Tibial nerve (tissue), 4 donors: ENCODE results near the gene DDAH1.

Experiments
- CTCF ChIP-seq, 5 experiments: fragments of 200-600 bp in 3 of 5; fragments of 450-650 bp in 2 of 5; sonication (generic) in 3 of 5; IDR thresholded peaks; one replicate each; pipeline ENCODE4 v1.5.1; 2016 to 2019; ENCODE audit warnings: antibody characterized with exemption in 5 of 5, mild to moderate bottlenecking in 3 of 5, moderate library complexity in 2 of 5
- EP300 ChIP-seq, 2 donors: sonication (generic); formaldehyde crosslinking; IDR thresholded peaks; one replicate each; pipeline ENCODE4 v1.6.1; 2017; ENCODE audit warnings: antibody characterized with exemption in 2 of 2, mild to moderate bottlenecking in 1 of 2
- POLR2A ChIP-seq, 2 donors: fragments of 450-650 bp; IDR thresholded peaks; one replicate each; pipeline ENCODE4 v1.6.1; 2017; ENCODE audit warnings: antibody characterized with exemption in 2 of 2, mild to moderate bottlenecking in 2 of 2, moderate library complexity in 2 of 2

- no peak for TF ChIP-seq POLR2A (IDR thresholded peaks at IDR 0.05)
- no peak for TF ChIP-seq CTCF (IDR thresholded peaks at IDR 0.05)
- TF ChIP-seq EP300 (IDR thresholded peaks at IDR 0.05) = no peak
These were observed 103.2 kb downstream of the DDAH1 start for GRCh38 chr1:85361606-85362296.
